Nephron progenitor cell (in vitro differentiated cells): ENCODE results near the gene KLF7.

Source experiments
- DNase-seq: peaks from one replicate; pipeline ENCODE4 v3.0.0; 2021
- H3K27ac Mint-ChIP-seq: 2 replicates; pipeline ENCODE4 v1.8.0; 2021; ENCODE audit warnings: mild to moderate bottlenecking, moderate library complexity, mixed read lengths
- H3K27me3 Mint-ChIP-seq: 2 replicates; pipeline ENCODE4 v1.8.0; 2021; ENCODE audit warnings: mild to moderate bottlenecking, low read depth, mixed read lengths; ENCODE audit not compliant: poor library complexity
- H3K36me3 Mint-ChIP-seq: 2 replicates; pipeline ENCODE4 v1.8.0; 2021; ENCODE audit warnings: low read depth, mixed read lengths
- H3K4me1 Mint-ChIP-seq: 2 replicates; pipeline ENCODE4 v1.8.0; 2021; ENCODE audit warnings: mixed read lengths
- H3K4me3 Mint-ChIP-seq: 2 replicates; pipeline ENCODE4 v1.8.0; 2021; ENCODE audit warnings: mild to moderate bottlenecking, moderate library complexity, mixed read lengths
- H3K9me3 Mint-ChIP-seq: 2 replicates; pipeline ENCODE4 v1.8.0; 2021; ENCODE audit warnings: mild to moderate bottlenecking, moderate library complexity, mixed read lengths
- CTCF ChIP-seq: fragments of 200-600 bp; sonication (generic); IDR thresholded peaks from 2 replicates; pipeline ENCODE4 v1.5.0; 2021; ENCODE audit warnings: antibody characterized with exemption

Gene KLF7

GRCh38 chr2:207046724-207047123 is 119.0 kb downstream of the KLF7 start:
- Mint-ChIP-seq H3K9me3 (no peaks in the 10 kb centered on the region), H3K4me3 (no peak overlapping the region), H3K27ac (no peak overlapping the region), H3K36me3 (no peaks in the 10 kb centered on the region), H3K27me3 (peaks cover 2% of the 10 kb centered on the region), H3K4me1 (peaks cover 13% of the 10 kb centered on the region)
- no peak for TF ChIP-seq CTCF
- no peak for DNase-seq

- peaks cover 6% of the 10 kb centered on the region for H3K27me3 Mint-ChIP-seq
- H3K4me3 Mint-ChIP-seq: no peak overlapping the region
- no peaks in the 10 kb centered on the region for H3K9me3 Mint-ChIP-seq
- no peak overlapping the region for H3K27ac Mint-ChIP-seq
- no peaks in the 10 kb centered on the region for H3K36me3 Mint-ChIP-seq
- peaks cover 24% of the 10 kb centered on the region for H3K4me1 Mint-ChIP-seq
- DNase-seq: no peak
- no peak for TF ChIP-seq CTCF
Observed at GRCh38 chr2:207045531-207045930, 120.2 kb downstream of the KLF7 start.

GRCh38 chr2:207044379-207045362 is 121.1 kb downstream of the KLF7 start:
- TF ChIP-seq CTCF: no peak
- H3K9me3 Mint-ChIP-seq: no peaks in the 10 kb centered on the region
- no peak overlapping the region for H3K4me3 Mint-ChIP-seq
- H3K27me3 Mint-ChIP-seq: peaks cover 6% of the 10 kb centered on the region
- no peaks in the 10 kb centered on the region for H3K36me3 Mint-ChIP-seq
- DNase-seq: no peak
- H3K27ac Mint-ChIP-seq: peak overlapping the region; percentile 8
- H3K4me1 Mint-ChIP-seq: peaks cover 26% of the 10 kb centered on the region

GRCh38 chr2:207042841-207043240 is 122.9 kb downstream of the KLF7 start:
- no peaks in the 10 kb centered on the region for H3K36me3 Mint-ChIP-seq

GRCh38 chr2:207041786-207042554 is 123.8 kb downstream of the KLF7 start:
- peaks cover 23% of the 10 kb centered on the region for H3K4me1 Mint-ChIP-seq
- no peak for TF ChIP-seq CTCF
- H3K4me3 Mint-ChIP-seq: no peak overlapping the region
- no peak overlapping the region for H3K27ac Mint-ChIP-seq
- no peaks in the 10 kb centered on the region for H3K9me3 Mint-ChIP-seq
- H3K36me3 Mint-ChIP-seq: no peaks in the 10 kb centered on the region
- H3K27me3 Mint-ChIP-seq: peaks cover 9% of the 10 kb centered on the region
- no peak for DNase-seq

More at GRCh38 chr2:207042841-207043240, 122.9 kb downstream of the KLF7 start:
- DNase-seq: no peak
- Mint-ChIP-seq H3K27me3 (peaks cover 9% of the 10 kb centered on the region), H3K4me1 (peaks cover 18% of the 10 kb centered on the region), H3K27ac (no peak overlapping the region), H3K9me3 (no peaks in the 10 kb centered on the region), H3K4me3 (no peak overlapping the region)
- TF ChIP-seq CTCF: no peak
